Osteocyte (in vitro differentiated cells): ENCODE data around the gene SNTG2. TPM values are rescaled to one million over a fixed set of nuclear protein-coding genes. Genes with fewer than 3 reads are reported as not detected.

Experiments used
- DNase-seq: peaks from one replicate; pipeline ENCODE4 v3.0.0; 2021; ENCODE audit warnings: mixed read lengths; ENCODE audit not compliant: unreplicated experiment; ENCODE audit errors: extremely low spot score
- H3K27ac Mint-ChIP-seq: one replicate; pipeline ENCODE4 v1.8.0; 2021; ENCODE audit warnings: mild to moderate bottlenecking, mixed read lengths; ENCODE audit not compliant: unreplicated experiment
- H3K27me3 Mint-ChIP-seq: one replicate; pipeline ENCODE4 v1.8.0; 2021; ENCODE audit warnings: mixed read lengths; ENCODE audit not compliant: unreplicated experiment
- H3K36me3 Mint-ChIP-seq: one replicate; pipeline ENCODE4 v1.8.0; 2021; ENCODE audit warnings: mixed read lengths; ENCODE audit not compliant: unreplicated experiment
- H3K4me1 Mint-ChIP-seq: one replicate; pipeline ENCODE4 v1.8.0; 2021; ENCODE audit warnings: mixed read lengths; ENCODE audit not compliant: unreplicated experiment
- H3K4me3 Mint-ChIP-seq: one replicate; pipeline ENCODE4 v1.8.0; 2021; ENCODE audit warnings: mild to moderate bottlenecking, moderate library complexity, mixed read lengths; ENCODE audit not compliant: unreplicated experiment
- H3K9me3 Mint-ChIP-seq: one replicate; pipeline ENCODE4 v1.8.0; 2021; ENCODE audit warnings: mixed read lengths; ENCODE audit not compliant: unreplicated experiment
- total RNA-seq: library from RNA; stranded (reverse); gene quantifications from 2 replicates; pipeline ENCODE4 v1.2.1, GENCODE V29; 2021
- TF ChIP-seq, protein P1 (sequence below): fragments of 200-600 bp; sonication (generic); IDR thresholded peaks from 2 replicates; pipeline ENCODE4 v1.5.0; 2021; ENCODE audit warnings: antibody characterized with exemption, mild to moderate bottlenecking, moderate library complexity

The SNTG2 gene
- total RNA-seq, 1 donor from 2014 or later, result not detected

DNA sequence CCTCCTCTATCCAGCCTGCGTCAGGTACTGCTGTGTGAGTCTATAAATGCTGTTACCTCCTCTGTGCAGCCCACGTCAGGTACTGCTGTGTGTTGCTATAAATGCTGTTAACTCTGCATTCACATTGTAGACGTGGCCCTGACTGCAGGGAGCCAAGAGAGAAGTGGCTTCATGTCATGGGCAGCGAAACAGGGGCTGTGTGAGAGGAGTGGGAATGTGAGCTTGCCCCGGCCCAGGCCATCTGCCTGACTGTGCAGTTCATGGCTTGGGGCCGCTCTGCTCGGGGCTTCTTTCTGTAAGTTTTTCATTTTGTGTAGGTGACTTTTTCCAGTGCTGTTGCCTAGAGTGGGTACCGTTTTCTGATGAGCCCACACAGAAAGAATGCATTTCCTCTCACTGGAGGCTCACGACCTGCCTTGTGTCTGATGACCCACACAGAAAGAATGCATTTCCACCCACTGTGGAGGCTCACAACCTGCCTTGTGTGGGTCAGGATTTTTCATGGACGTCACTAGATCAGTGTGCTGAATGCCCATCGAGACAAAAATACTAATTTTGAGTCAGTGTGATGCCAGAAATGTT lies 104.5 kb downstream of the SNTG2 start:
- H3K4me3 Mint-ChIP-seq, result no peak overlapping the region

DNA sequence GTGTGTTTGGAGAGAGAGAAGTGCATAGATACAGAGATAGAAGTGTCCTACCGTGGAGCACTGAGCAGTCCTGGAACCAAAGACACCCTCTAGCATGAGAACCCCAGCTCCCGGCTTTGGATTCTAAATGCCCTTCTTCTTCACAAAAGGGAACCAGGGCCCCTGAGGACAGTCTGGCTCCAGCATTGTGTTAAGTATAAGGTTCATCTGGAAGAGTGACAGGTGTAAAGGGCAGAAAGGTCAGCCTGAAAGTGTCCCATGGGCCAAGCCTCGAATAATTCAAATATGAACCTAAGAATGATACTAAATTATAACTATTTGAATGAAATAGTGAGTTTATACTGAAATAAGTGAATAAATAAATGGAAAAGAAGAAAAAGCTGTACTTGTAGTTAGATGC lies 109.7 kb downstream of the SNTG2 start:
- no peaks in the 10 kb centered on the region for H3K27me3 Mint-ChIP-seq
- no peak for DNase-seq
- no peaks in the 10 kb centered on the region for H3K9me3 Mint-ChIP-seq
- TF ChIP-seq, protein P1, sequence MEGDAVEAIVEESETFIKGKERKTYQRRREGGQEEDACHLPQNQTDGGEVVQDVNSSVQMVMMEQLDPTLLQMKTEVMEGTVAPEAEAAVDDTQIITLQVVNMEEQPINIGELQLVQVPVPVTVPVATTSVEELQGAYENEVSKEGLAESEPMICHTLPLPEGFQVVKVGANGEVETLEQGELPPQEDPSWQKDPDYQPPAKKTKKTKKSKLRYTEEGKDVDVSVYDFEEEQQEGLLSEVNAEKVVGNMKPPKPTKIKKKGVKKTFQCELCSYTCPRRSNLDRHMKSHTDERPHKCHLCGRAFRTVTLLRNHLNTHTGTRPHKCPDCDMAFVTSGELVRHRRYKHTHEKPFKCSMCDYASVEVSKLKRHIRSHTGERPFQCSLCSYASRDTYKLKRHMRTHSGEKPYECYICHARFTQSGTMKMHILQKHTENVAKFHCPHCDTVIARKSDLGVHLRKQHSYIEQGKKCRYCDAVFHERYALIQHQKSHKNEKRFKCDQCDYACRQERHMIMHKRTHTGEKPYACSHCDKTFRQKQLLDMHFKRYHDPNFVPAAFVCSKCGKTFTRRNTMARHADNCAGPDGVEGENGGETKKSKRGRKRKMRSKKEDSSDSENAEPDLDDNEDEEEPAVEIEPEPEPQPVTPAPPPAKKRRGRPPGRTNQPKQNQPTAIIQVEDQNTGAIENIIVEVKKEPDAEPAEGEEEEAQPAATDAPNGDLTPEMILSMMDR, result no peak
- H3K27ac Mint-ChIP-seq, result no peak overlapping the region
- no peak overlapping the region for H3K4me3 Mint-ChIP-seq
- H3K4me1 Mint-ChIP-seq, result peaks cover 6% of the 10 kb centered on the region
- H3K36me3 Mint-ChIP-seq, result no peaks in the 10 kb centered on the region

More for the DNA sequence above, 104.5 kb downstream of the SNTG2 start:
- H3K36me3 Mint-ChIP-seq, result no peaks in the 10 kb centered on the region
- H3K27me3 Mint-ChIP-seq, result no peaks in the 10 kb centered on the region
- DNase-seq, result no peak
- TF ChIP-seq, protein P1, result no peak
- H3K9me3 Mint-ChIP-seq, result no peaks in the 10 kb centered on the region
- H3K4me1 Mint-ChIP-seq, result peaks cover 22% of the 10 kb centered on the region
- H3K27ac Mint-ChIP-seq, result no peak overlapping the region

DNA sequence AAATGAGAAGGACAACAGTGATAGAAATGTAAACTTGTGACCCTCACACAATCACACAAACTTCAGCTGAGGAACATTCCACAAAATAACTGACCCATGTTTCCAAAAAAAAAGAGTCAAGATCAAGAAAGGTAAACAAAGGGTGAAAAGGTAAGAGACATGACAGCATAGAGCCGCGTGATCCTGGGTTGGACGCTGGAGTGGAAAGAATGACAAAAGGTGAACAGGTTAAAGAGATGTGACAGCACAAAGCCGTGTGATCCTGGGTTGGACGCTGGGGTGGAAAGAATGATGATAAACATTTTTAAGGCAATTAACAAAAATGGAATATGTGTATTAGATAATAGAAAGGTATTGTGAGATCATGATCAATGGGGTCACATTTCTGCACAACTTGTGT lies 110.3 kb downstream of the SNTG2 start:
- H3K4me3 Mint-ChIP-seq, result no peak overlapping the region
- no peaks in the 10 kb centered on the region for H3K27me3 Mint-ChIP-seq
- TF ChIP-seq, protein P1, result no peak
- peaks cover 2% of the 10 kb centered on the region for H3K4me1 Mint-ChIP-seq
- no peak for DNase-seq
- H3K9me3 Mint-ChIP-seq, result no peaks in the 10 kb centered on the region
- no peaks in the 10 kb centered on the region for H3K36me3 Mint-ChIP-seq
- H3K27ac Mint-ChIP-seq, result no peak overlapping the region

DNA sequence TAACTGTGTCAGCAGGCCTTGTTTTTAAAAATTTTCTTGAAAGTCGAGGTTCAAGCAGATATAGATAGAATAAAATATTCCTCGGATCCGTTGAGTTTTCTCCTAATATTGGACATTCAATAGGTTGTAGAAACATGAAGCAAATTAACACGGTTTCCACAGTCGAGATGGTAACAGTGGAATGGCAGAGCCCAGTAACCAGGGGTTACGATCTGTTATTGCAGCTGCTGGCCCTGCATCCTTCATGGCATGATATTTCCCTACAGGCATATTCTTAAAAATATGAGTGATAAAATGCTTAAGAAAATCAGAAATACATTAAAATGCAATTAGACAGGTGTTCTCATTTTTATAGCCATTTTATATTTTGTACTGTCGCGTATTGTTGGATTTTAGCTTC lies 117.6 kb downstream of the SNTG2 start:
- Mint-ChIP-seq H3K9me3 (peaks cover 9% of the 10 kb centered on the region), H3K27ac (no peak overlapping the region), H3K27me3 (no peaks in the 10 kb centered on the region), H3K4me1 (no peaks in the 10 kb centered on the region), H3K4me3 (no peak overlapping the region), H3K36me3 (no peaks in the 10 kb centered on the region)
- DNase-seq, result no peak
- TF ChIP-seq, protein P1, result no peak

DNA sequence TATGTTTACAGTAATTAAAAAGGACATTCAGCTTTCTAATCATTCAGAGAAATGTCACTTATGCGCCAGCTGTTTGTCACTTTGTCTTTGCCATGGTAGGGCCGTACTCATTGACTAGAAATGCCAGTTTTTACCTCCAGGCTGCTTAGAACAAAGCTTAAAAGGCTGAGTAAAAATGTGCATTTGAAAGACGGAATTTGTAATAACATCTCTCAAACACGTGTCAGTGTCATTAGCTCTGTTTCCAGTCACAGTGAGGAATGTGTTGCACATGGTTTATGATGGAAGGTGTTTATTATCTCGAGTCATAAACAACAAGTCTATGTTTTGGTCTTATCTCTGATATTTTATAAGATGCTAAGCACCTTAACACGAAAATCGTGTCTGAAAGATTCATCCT lies 118.2 kb downstream of the SNTG2 start:
- Mint-ChIP-seq H3K36me3 (no peaks in the 10 kb centered on the region), H3K27me3 (no peaks in the 10 kb centered on the region), H3K27ac (no peak overlapping the region), H3K4me1 (no peaks in the 10 kb centered on the region), H3K4me3 (no peak overlapping the region), H3K9me3 (peaks cover 9% of the 10 kb centered on the region)
- no peak for DNase-seq
- TF ChIP-seq, protein P1, result no peak
